Activated T-helper 2 cell treated with anti-CD3 and anti-CD28 coated beads, Interferon-gamma antibody, Interleukin-2, Interleukin-4, amounts not matched to agents 10 μg/mL and 5 μg/mL and 100 μg/mL, durations not matched to agents 14 hours and 24 hours and 36 hours (primary cell): ENCODE measurements around the gene TTC28. TPM values are rescaled to one million over a fixed set of nuclear protein-coding genes. Genes with fewer than 3 reads are reported as not detected.

Source experiments
- DNase-seq: peaks from one replicate; pipeline ENCODE4 v3.0.0; 2021; ENCODE audit warnings: low spot score
- H3K27ac Mint-ChIP-seq: one replicate; pipeline ENCODE4 v1.8.0; 2021; ENCODE audit warnings: mixed read lengths
- H3K27me3 Mint-ChIP-seq: one replicate; pipeline ENCODE4 v1.8.0; 2021; ENCODE audit warnings: low read depth, mixed read lengths
- H3K36me3 Mint-ChIP-seq: one replicate; pipeline ENCODE4 v1.8.0; 2021; ENCODE audit warnings: low read depth, mixed read lengths
- H3K4me1 Mint-ChIP-seq: one replicate; pipeline ENCODE4 v1.8.0; 2021; ENCODE audit warnings: low read depth, mixed read lengths
- H3K4me3 Mint-ChIP-seq: one replicate; pipeline ENCODE4 v1.8.0; 2021; ENCODE audit warnings: low read depth, mild to moderate bottlenecking, moderate library complexity, mixed read lengths
- H3K9me3 Mint-ChIP-seq: one replicate; pipeline ENCODE4 v1.8.0; 2021; ENCODE audit warnings: mixed read lengths
- intact Hi-C: fragments of 100-400 bp; cut with micrococcal nuclease; formaldehyde crosslinking; loops from one replicate; pipeline ENCODE4 v1.15.1; 2023
- total RNA-seq: library from RNA; stranded (reverse); gene quantifications from 2 replicates; pipeline ENCODE4 v1.2.3, GENCODE V29; 2022

TTC28 gene
- total RNA-seq, 1 donor from 2014 or later, result 0.82 TPM

DNA sequence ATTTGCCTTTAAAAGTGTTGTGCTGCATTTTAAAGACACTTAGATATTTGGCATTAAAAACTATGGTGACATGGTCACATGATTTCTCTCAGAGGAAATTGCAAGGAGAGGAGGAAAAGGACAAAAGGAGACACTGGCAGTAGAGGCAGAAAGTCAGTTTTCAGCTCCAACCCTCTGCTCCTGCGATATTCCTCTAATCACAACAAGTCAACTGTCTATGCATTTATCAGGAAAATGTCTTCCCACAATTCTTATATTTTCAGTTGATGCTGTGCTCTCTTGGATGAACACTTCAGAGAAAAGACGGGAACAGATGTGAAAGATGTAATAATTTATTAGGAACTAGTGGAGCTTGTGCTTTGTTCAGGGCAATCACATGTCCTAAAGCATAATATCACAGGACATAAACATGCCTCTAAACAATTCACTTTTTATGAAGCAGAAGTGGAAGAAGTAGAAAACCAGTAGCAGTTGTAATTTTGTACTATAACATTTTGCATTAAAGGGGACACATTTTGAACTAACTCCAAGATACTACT lies 419.8 kb downstream of the TTC28 start:
- no peak overlapping the region for H3K4me3 Mint-ChIP-seq
- no peaks in the 10 kb centered on the region for H3K4me1 Mint-ChIP-seq
- no peak overlapping the region for H3K27ac Mint-ChIP-seq
- H3K36me3 Mint-ChIP-seq, result no peaks in the 10 kb centered on the region
- intact Hi-C loops, result loop anchor here (10.0 kb wide), 1 partner anchor 335 kb away; no protein-coding TSS in a partner anchor
- peaks cover 4% of the 10 kb centered on the region for H3K27me3 Mint-ChIP-seq
- no peaks in the 10 kb centered on the region for H3K9me3 Mint-ChIP-seq
- DNase-seq, result no peak

DNA sequence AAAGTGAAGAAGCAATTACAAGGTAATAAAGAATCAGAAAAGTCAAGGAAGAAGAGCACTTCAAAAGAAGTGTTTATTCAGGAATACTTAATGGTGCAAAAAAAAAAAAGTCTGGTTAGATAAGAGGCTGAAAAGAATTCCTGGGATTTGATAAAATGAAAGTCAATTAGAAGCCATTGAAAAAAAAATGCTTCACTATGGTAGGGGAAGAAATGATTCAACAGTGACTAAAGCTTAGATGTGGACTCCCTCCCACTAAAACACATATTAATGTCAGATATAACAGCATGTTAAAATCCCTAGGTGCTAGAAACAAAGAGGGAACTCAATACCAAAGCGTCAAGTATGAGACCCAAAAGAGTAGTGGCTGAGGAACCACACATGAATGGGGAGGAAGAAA lies 425.2 kb downstream of the TTC28 start:
- Mint-ChIP-seq H3K27ac (no peak overlapping the region), H3K4me1 (no peaks in the 10 kb centered on the region), H3K27me3 (peaks cover 4% of the 10 kb centered on the region), H3K4me3 (no peak overlapping the region), H3K36me3 (no peaks in the 10 kb centered on the region), H3K9me3 (no peaks in the 10 kb centered on the region)
- intact Hi-C loops, result loop anchor here (10.0 kb wide), 1 partner anchor 340 kb away; no protein-coding TSS in a partner anchor
- no peak for DNase-seq

DNA sequence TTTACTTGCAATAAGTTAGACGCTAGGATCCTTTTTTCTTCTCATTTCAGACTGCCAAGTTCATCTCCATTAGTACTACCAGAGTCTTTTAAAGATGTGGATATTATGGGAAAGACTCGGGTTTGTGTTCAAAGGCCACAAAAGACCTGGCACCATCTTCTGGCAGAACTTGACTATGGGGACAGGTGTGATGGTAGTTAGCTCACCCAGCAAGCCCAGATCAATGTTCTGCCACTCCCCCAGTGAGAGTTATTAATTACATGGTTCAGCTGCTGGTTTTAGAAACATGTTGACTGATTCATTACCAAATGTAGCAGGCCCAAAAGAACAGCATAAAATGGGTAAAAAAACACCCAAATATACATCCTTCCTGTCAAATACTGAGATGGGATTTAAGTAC lies 427.1 kb downstream of the TTC28 start:
- Mint-ChIP-seq H3K27me3 (no peaks in the 10 kb centered on the region), H3K4me3 (no peak overlapping the region), H3K9me3 (no peaks in the 10 kb centered on the region), H3K27ac (no peak overlapping the region), H3K4me1 (no peaks in the 10 kb centered on the region), H3K36me3 (no peaks in the 10 kb centered on the region)
- intact Hi-C loops, result loop anchor here (2.0 to 10.0 kb wide), 2 partner anchors 190 to 342 kb away; no protein-coding TSS in a partner anchor
- DNase-seq, result no peak

DNA sequence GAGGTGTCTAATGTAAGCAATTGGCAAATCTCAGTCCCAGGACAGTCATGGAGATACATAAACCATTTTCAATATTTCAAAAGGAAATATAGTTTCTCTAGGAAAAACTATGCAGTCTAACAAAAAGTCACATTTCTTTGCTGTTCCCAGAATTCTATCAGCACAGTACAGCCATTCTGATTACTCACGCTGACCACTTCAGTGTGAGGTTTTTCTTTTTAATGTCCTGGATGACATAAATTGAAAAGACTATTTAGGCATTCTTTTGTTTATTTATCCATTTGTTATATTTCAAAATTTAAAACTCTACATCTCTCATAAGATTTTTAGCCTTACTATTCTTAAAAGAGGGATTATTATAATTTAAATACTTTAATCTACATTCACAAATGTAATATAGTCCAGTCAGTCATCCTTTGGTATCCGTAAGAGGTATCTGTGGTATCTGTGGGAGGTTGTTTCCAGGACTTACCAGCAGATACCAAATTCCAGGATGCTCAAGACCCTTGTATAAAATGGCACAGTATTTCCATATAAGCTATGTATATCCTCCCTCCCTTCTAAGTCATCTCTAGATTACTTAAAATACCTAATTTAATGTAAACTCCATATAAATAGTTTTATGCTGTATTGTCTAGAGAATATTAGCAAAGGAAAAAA lies 429.5 kb downstream of the TTC28 start:
- Mint-ChIP-seq H3K9me3 (no peaks in the 10 kb centered on the region), H3K4me1 (no peaks in the 10 kb centered on the region), H3K27me3 (no peaks in the 10 kb centered on the region), H3K4me3 (no peak overlapping the region), H3K36me3 (no peaks in the 10 kb centered on the region), H3K27ac (no peak overlapping the region)
- DNase-seq, result no peak
- intact Hi-C loops, result loop anchor here (10.0 kb wide), 1 partner anchor 345 kb away; no protein-coding TSS in a partner anchor

DNA sequence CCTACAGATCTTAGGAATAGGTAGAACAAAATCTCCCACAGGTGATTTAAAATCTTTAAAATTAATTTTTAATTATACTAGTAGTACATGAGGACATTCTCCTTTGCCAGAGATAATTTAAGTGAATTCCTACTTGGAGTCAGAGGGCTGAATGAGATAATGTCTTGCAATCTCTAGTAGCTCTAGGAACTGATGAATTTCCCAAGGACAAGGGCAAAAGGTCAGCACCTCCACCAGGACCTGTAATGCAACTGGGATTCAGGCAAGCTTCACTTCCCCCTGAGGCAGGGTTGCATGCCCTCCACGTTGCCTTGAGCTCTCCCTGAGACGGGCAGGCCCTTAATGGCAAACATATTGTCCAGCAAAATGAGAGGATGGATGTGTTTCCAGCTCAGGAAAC lies 430.2 kb downstream of the TTC28 start:
- Mint-ChIP-seq H3K9me3 (no peaks in the 10 kb centered on the region), H3K36me3 (no peaks in the 10 kb centered on the region), H3K4me3 (no peak overlapping the region), H3K27ac (no peak overlapping the region), H3K4me1 (no peaks in the 10 kb centered on the region), H3K27me3 (peaks cover 4% of the 10 kb centered on the region)
- DNase-seq, result no peak
- intact Hi-C loops, result no loop called here

DNA sequence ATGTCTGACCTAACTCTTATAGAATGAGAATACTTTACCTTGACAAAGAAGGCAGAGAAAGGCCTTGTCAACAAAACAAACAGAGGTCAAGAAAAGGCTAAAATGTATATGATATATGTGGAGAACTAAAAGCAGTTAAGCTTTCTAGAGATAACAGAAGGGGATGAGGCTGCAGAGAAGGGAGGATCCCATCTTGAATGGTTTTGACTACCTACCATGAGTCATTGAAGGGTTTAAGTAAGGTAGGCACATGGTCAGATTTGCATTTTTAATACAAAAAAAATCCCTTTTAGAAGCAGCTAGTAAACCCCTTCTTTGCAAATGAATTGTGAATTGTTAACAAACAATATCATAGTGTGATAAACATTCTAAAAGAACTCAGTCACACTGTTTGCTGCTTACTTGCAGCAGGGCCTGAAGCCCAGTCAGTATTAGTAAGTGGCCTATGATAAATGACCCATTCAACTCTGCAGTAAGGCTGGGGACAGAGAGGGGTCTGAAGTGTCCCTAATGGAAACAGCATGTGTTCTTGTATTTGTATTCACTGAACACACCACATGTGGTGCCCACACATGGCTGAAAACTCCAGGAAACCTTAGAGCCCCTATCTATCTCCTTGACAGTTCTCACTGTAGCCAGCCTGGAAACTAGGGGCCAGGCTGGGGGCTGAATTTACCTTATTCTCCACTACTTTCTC lies 431.8 kb downstream of the TTC28 start:
- no peak overlapping the region for H3K4me3 Mint-ChIP-seq
- peaks cover 9% of the 10 kb centered on the region for H3K27me3 Mint-ChIP-seq
- intact Hi-C loops, result no loop called here
- H3K4me1 Mint-ChIP-seq, result no peaks in the 10 kb centered on the region
- H3K36me3 Mint-ChIP-seq, result no peaks in the 10 kb centered on the region
- H3K9me3 Mint-ChIP-seq, result no peaks in the 10 kb centered on the region
- H3K27ac Mint-ChIP-seq, result no peak overlapping the region
- no peak for DNase-seq

DNA sequence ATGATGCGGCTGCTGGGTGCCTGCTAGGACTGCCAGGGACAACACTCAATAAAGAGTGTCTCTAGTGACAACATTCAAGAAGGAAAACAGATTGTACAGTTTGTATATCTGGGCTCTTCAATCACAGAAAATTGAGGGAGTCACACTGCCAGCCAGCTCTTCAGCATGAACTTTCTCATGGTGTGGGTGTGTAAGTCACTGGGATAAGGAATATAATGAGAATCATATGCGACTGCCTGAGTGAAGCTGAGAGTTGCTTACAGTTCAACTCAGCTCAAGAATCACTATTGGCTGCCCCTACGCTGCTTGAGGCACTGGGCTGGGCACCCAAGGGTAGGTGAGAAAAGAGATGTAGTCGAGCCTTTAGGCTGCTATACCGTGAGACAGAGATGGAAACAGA lies 432.5 kb downstream of the TTC28 start:
- Mint-ChIP-seq H3K27ac (no peak overlapping the region), H3K4me3 (no peak overlapping the region), H3K4me1 (no peaks in the 10 kb centered on the region), H3K27me3 (peaks cover 9% of the 10 kb centered on the region), H3K9me3 (no peaks in the 10 kb centered on the region), H3K36me3 (no peaks in the 10 kb centered on the region)
- intact Hi-C loops, result no loop called here
- no peak for DNase-seq

DNA sequence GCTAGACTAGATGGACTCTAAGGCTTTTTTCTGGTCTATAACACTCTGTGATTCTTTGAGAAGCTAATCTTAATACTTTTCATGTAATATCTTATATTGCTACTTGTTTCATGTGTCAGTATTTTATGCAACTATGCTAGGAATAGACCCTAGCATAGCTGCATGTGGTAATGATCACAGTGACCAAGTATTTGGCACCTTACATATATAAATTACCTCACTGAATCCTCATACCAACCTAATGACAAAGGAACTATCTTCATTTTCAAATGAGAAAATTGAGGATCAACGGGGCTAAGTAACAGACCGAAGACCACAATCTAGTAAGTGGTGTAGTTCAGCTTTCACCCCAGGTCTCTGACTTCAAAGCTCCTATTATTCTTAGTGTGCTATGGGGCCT lies 433.2 kb downstream of the TTC28 start:
- no peaks in the 10 kb centered on the region for H3K36me3 Mint-ChIP-seq
- no peak overlapping the region for H3K4me3 Mint-ChIP-seq
- H3K27me3 Mint-ChIP-seq, result peaks cover 9% of the 10 kb centered on the region
- intact Hi-C loops, result no loop called here
- no peak for DNase-seq
- H3K4me1 Mint-ChIP-seq, result no peaks in the 10 kb centered on the region
- H3K27ac Mint-ChIP-seq, result no peak overlapping the region
- H3K9me3 Mint-ChIP-seq, result no peaks in the 10 kb centered on the region

DNA sequence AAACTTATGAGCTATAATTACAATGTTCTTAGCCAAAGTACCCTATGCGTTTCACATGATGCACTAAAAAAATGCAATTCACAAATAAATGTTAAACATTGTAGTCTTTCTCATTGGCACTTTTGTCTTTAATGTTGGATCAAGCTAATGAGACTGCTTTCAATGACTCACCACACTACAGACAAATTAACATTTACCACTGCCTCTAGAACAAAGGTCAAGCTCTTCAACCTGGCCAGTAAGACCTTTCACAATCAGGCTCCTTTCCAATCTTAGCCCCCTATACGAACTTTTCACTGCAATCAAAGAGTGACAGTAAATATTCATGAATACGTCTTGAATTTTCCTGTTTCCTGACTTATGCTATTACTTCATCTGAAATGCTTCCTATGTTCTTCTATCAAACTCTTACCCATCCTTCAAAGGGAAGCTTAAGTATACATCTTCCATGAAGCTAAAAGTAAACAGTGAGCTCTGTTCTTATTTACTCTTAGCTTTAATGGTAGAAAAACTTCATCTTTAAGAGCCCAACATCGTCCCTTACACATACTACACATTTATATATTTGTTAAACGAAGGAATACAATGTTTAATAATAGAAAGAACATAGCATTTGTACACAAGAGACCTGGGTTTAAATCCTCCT lies 433.9 kb downstream of the TTC28 start:
- Mint-ChIP-seq H3K4me3 (no peak overlapping the region), H3K4me1 (no peaks in the 10 kb centered on the region), H3K9me3 (no peaks in the 10 kb centered on the region), H3K27me3 (peaks cover 9% of the 10 kb centered on the region), H3K27ac (no peak overlapping the region), H3K36me3 (no peaks in the 10 kb centered on the region)
- intact Hi-C loops, result no loop called here
- DNase-seq, result no peak

DNA sequence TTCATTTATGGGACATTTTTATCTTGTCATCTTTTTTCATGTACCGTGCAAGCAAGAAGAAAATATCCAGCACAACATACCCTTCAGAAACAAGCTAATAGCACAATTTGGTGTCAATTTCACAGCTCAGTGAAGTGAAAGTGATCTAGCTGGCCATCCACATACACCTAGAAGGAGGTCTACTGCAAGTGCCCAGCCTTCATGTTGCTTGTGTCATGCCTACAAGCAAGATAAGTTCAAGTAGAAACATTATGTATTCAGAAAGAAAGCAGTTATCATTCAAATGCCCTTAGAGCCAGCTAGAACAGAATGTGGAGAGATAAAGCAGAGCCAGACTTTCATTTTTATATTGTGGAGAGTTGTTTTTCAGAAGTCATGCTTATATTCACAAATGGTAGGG lies 434.9 kb downstream of the TTC28 start:
- no peaks in the 10 kb centered on the region for H3K9me3 Mint-ChIP-seq
- H3K4me1 Mint-ChIP-seq, result no peaks in the 10 kb centered on the region
- peaks cover 10% of the 10 kb centered on the region for H3K27me3 Mint-ChIP-seq
- intact Hi-C loops, result no loop called here
- H3K27ac Mint-ChIP-seq, result no peak overlapping the region
- DNase-seq, result no peak
- H3K4me3 Mint-ChIP-seq, result no peak overlapping the region
- H3K36me3 Mint-ChIP-seq, result no peaks in the 10 kb centered on the region

DNA sequence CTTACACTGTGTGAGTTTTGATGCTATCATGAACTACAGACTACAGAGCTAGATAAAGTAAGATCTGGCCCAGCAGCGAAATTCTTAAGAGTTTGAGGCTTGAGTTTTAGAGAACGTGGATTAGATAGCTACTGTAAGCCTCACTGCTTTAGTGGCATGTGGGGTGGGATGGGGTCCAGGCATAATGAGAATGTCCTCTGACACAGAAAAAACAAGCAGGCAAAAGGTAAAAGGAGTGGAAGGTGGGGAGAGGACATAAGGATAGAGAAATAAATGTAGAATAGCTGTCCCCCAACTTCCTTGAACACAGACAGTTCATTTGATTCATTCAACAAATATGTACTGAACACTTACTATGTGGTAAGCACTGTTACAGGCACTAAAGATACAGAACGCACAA lies 436.1 kb downstream of the TTC28 start:
- Mint-ChIP-seq H3K4me1 (no peaks in the 10 kb centered on the region), H3K27ac (no peak overlapping the region), H3K36me3 (no peaks in the 10 kb centered on the region), H3K9me3 (no peaks in the 10 kb centered on the region), H3K27me3 (peaks cover 22% of the 10 kb centered on the region), H3K4me3 (no peak overlapping the region)
- intact Hi-C loops, result no loop called here
- DNase-seq, result no peak

DNA sequence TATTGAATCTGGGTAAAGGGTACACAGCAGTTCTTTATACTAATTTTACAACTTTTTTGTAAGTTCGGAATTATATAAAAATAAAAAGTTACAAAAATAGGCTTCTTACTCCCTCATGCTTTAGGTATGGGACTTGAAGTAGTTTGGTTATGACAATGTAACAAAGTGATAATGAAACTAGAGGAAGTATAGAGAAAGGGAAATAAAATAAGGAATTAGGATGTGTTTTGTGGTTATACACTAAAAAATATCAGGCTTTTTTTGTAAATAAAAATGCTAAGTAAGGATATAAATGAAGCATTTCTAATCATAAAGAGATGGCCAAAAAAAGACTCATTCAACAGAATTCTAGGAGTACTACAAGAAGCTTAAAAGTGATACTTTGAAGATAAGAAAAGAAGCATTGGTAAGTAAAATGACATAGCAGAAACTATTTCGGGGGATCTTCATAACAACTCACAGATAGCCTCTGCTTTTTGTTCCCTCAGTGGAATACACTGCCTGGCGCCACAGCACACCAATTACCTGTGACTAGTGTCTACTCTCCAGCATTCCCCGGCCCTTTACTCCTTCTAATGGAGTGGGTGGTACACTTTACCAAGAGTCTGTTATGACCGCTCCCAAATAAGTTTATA lies 437.9 kb downstream of the TTC28 start:
- no peaks in the 10 kb centered on the region for H3K9me3 Mint-ChIP-seq
- H3K27me3 Mint-ChIP-seq, result peaks cover 32% of the 10 kb centered on the region
- intact Hi-C loops, result no loop called here
- H3K4me1 Mint-ChIP-seq, result no peaks in the 10 kb centered on the region
- H3K4me3 Mint-ChIP-seq, result no peak overlapping the region
- H3K36me3 Mint-ChIP-seq, result no peaks in the 10 kb centered on the region
- H3K27ac Mint-ChIP-seq, result no peak overlapping the region
- no peak for DNase-seq
